ENCODE measurements around the gene PAM.
"Not testable (repeated sequence)": the region's sequence is repeated elsewhere in the genome, so short reads cannot be mapped to it uniquely, and the experiment has no call there.

PAM gene

GRCh38 chr5:103057208-103058130 lies 302.4 kb downstream of the PAM start:
- H3K27ac ChIP-seq (ENCODE audit: low read length) = no peak overlapping the region

GRCh38 chr5:103059525-103059924 lies 304.4 kb downstream of the PAM start:
- H3K9ac ChIP-seq (ENCODE audit: low read length) = no peak overlapping the region
- H3K36me3 ChIP-seq (ENCODE audit: control insufficient read depth, low read depth, low read length) = no peaks in the 10 kb centered on the region
- no peaks in the 10 kb centered on the region for H3K27me3 ChIP-seq (ENCODE audit: control insufficient read depth, insufficient read depth, low read length)
- H3K9me3 ChIP-seq (ENCODE audit: control insufficient read depth, low read depth, low read length) = no peaks in the 10 kb centered on the region
- H3K4me1 ChIP-seq (ENCODE audit: control insufficient read depth, low read depth, low read length) = peaks cover 6% of the 10 kb centered on the region
- H3K27ac ChIP-seq (ENCODE audit: low read length) = no peak overlapping the region
- H3K4me3 ChIP-seq (ENCODE audit: low read length) = no peak overlapping the region

More at GRCh38 chr5:103057208-103058130, 302.4 kb downstream of the PAM start:
- peaks cover 6% of the 10 kb centered on the region for H3K4me1 ChIP-seq (ENCODE audit: control insufficient read depth, low read depth, low read length)
- H3K36me3 ChIP-seq (ENCODE audit: control insufficient read depth, low read depth, low read length) = no peaks in the 10 kb centered on the region
- no peaks in the 10 kb centered on the region for H3K27me3 ChIP-seq (ENCODE audit: control insufficient read depth, insufficient read depth, low read length)
- H3K9ac ChIP-seq (ENCODE audit: low read length) = no peak overlapping the region
- no peaks in the 10 kb centered on the region for H3K9me3 ChIP-seq (ENCODE audit: control insufficient read depth, low read depth, low read length)
- no peak overlapping the region for H3K4me3 ChIP-seq (ENCODE audit: low read length)

- H3K4me1 ChIP-seq (ENCODE audit: control insufficient read depth, low read depth, low read length) = peaks cover 6% of the 10 kb centered on the region
- H3K4me3 ChIP-seq (ENCODE audit: low read length) = no peak overlapping the region
- H3K9me3 ChIP-seq (ENCODE audit: control insufficient read depth, low read depth, low read length) = no peaks in the 10 kb centered on the region
- no peaks in the 10 kb centered on the region for H3K27me3 ChIP-seq (ENCODE audit: control insufficient read depth, insufficient read depth, low read length)
- no peak overlapping the region for H3K27ac ChIP-seq (ENCODE audit: low read length)
- H3K36me3 ChIP-seq (ENCODE audit: control insufficient read depth, low read depth, low read length) = no peaks in the 10 kb centered on the region
- H3K9ac ChIP-seq (ENCODE audit: low read length) = no peak overlapping the region
Measured at GRCh38 chr5:103060424-103060954, 305.4 kb downstream of the PAM start.

- H3K27me3 ChIP-seq (ENCODE audit: control insufficient read depth, insufficient read depth, low read length) = no peaks in the 10 kb centered on the region
- no peaks in the 10 kb centered on the region for H3K36me3 ChIP-seq (ENCODE audit: control insufficient read depth, low read depth, low read length)
- H3K4me3 ChIP-seq (ENCODE audit: low read length) = no peak overlapping the region
- no peak overlapping the region for H3K27ac ChIP-seq (ENCODE audit: low read length)
- no peaks in the 10 kb centered on the region for H3K4me1 ChIP-seq (ENCODE audit: control insufficient read depth, low read depth, low read length)
- H3K9ac ChIP-seq (ENCODE audit: low read length) = no peak overlapping the region
- H3K9me3 ChIP-seq (ENCODE audit: control insufficient read depth, low read depth, low read length) = no peaks in the 10 kb centered on the region
Measured at GRCh38 chr5:103066326-103066725, 311.2 kb downstream of the PAM start.

GRCh38 chr5:103073500-103073899 lies 318.4 kb downstream of the PAM start:
- H3K9ac ChIP-seq (ENCODE audit: low read length); H3K27me3 ChIP-seq (ENCODE audit: control insufficient read depth, insufficient read depth, low read length); H3K4me3 ChIP-seq (ENCODE audit: low read length); H3K9me3 ChIP-seq (ENCODE audit: control insufficient read depth, low read depth, low read length); H3K27ac ChIP-seq (ENCODE audit: low read length); H3K36me3 ChIP-seq (ENCODE audit: control insufficient read depth, low read depth, low read length); H3K4me1 ChIP-seq (ENCODE audit: control insufficient read depth, low read depth, low read length): not testable (repeated sequence)

GRCh38 chr5:103075442-103075841 lies 320.3 kb downstream of the PAM start:
- Histone ChIP-seq H3K9me3 (ENCODE audit: control insufficient read depth, low read depth, low read length) (peaks cover 20% of the 10 kb centered on the region), H3K27me3 (ENCODE audit: control insufficient read depth, insufficient read depth, low read length) (no peaks in the 10 kb centered on the region), H3K4me3 (ENCODE audit: low read length) (no peak overlapping the region), H3K36me3 (ENCODE audit: control insufficient read depth, low read depth, low read length) (no peaks in the 10 kb centered on the region), H3K27ac (ENCODE audit: low read length) (no peak overlapping the region), H3K4me1 (ENCODE audit: control insufficient read depth, low read depth, low read length) (no peaks in the 10 kb centered on the region), H3K9ac (ENCODE audit: low read length) (no peak overlapping the region)

Measured in iPS-18a (cell line).